Uterus (tissue), 2 donors: ENCODE data around the gene NAA10.

Experiments
- CTCF ChIP-seq, 4 experiments: fragments of 200-600 bp in 2 of 4; fragments of 450-650 bp in 2 of 4; sonication (generic) in 2 of 4; IDR thresholded peaks; one replicate each; pipeline ENCODE4 v1.5.1; 2016 to 2019; ENCODE audit warnings: antibody characterized with exemption in 4 of 4, mild to moderate bottlenecking in 2 of 4, moderate library complexity in 1 of 4
- POLR2A ChIP-seq, 2 donors: fragments of 450-650 bp; IDR thresholded peaks; one replicate each; pipeline ENCODE4 v1.6.1; 2016; ENCODE audit warnings: antibody characterized with exemption in 2 of 2, mild to moderate bottlenecking in 1 of 2, moderate library complexity in 1 of 2

GRCh38 chrX:153913211-153913610, 21.6 kb downstream of the NAA10 start:
- TF ChIP-seq CTCF (IDR thresholded peaks at IDR 0.05) (no peak), POLR2A (IDR thresholded peaks at IDR 0.05) (no peak)
